ENCODE results near the gene MYRF.

The MYRF gene

DNA sequence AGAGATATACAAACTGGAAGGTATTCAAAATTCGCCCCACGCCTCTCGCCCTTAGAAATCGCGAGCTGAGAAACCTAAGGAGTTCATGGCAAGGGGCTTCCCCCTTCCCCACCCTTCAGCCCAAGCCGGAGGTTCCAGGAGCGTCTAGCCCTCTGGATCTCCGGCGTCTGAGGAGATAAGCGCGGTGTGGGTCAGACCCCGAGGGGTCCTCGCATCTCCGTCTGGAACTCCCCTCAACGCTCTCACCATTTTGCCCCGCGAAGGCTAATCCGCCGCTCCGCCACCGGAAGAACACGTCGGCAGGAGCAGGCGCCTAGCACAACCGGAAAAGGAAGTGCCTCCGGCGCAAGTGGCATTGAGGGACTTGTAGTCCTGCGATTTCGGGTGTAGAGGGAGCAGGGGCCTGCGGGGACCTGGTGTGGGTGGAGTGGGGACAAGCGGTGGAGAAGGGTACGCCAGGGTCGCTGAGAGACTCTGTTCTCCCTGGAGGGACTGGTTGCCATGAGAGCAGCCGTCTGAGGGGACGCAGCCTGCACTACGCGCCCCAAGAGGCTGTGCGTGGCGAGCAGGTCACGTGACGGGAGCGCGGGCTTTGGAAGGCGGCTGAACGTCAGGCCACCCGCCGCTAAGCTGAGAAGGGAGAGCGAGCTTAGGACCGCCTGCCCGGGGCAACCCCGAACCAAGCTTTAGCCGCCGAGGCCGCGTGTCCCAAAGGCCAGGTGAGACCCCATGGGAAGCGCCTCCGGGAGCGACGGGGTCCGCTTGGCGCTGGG lies 40.1 kb downstream of the MYRF start, which contains the start of the genes FEN1 and TMEM258:
Gene FEN1, plus strand, starts transcription at position 602 of the 773 bp plus-strand sequence. CDS start 2,451 bp downstream, outside the sequence.
Gene TMEM258, minus strand, starts transcription at position 290 of the 773 bp plus-strand sequence. Its CDS starts 41 bp downstream, at position 249.
- TF ChIP-seq, protein P1, sequence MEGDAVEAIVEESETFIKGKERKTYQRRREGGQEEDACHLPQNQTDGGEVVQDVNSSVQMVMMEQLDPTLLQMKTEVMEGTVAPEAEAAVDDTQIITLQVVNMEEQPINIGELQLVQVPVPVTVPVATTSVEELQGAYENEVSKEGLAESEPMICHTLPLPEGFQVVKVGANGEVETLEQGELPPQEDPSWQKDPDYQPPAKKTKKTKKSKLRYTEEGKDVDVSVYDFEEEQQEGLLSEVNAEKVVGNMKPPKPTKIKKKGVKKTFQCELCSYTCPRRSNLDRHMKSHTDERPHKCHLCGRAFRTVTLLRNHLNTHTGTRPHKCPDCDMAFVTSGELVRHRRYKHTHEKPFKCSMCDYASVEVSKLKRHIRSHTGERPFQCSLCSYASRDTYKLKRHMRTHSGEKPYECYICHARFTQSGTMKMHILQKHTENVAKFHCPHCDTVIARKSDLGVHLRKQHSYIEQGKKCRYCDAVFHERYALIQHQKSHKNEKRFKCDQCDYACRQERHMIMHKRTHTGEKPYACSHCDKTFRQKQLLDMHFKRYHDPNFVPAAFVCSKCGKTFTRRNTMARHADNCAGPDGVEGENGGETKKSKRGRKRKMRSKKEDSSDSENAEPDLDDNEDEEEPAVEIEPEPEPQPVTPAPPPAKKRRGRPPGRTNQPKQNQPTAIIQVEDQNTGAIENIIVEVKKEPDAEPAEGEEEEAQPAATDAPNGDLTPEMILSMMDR (IDR thresholded peaks at IDR 0.05; ENCODE audit: low read depth, low read length): no peak
- DNase-seq: peak; percentile 85
- H3K9me3 ChIP-seq: no peaks in the 10 kb centered on the region
- H3K27me3 ChIP-seq: no peaks in the 10 kb centered on the region
- H3K4me1 ChIP-seq: no peaks in the 10 kb centered on the region
- H3K4me3 ChIP-seq (ENCODE audit: low read depth, low read length): peak within 1 kb of the TSS; percentile 88
- H3K36me3 ChIP-seq: peaks cover 21% of the 10 kb centered on the region

DNA sequence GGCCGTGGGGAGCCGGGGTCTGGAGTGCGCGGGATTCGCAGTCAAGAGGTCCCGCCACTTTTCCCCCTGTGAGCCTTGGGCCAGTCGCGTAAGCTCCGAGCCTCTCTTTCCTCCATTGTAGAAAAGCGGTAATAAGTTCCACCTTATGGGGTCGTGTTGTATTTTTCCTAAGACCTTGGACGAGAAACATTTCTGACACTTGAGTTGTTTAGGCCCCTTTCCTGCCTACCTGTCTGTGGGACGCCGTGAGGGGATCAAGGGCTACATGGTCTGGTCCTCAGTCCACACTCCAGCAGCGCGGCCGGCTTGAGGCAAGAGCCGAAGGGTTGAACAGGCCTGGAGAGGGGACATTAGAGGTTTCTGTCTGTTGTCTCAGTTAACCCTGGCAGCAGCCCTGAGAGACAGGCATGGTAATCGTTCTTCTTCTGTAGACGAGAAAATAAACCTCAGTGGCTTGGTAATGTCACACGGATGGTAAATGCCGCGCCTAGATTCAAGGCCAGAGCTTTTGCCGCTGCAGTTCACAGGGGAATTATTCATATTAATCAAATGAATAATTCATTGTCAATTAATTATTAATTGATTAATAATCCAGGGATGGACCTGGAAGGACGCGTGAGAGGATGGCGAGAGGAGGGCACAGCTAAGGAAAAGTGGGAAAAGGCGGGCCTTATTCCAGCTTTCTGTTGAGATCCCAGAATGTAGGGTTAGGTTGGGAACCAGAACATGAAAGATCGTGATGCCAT lies 40.8 kb downstream of the MYRF start:
- Histone ChIP-seq H3K36me3 (peaks cover 20% of the 10 kb centered on the region), H3K4me1 (no peaks in the 10 kb centered on the region)
- TF ChIP-seq, protein P1 (IDR thresholded peaks at IDR 0.05; ENCODE audit: low read depth, low read length): no peak

DNA sequence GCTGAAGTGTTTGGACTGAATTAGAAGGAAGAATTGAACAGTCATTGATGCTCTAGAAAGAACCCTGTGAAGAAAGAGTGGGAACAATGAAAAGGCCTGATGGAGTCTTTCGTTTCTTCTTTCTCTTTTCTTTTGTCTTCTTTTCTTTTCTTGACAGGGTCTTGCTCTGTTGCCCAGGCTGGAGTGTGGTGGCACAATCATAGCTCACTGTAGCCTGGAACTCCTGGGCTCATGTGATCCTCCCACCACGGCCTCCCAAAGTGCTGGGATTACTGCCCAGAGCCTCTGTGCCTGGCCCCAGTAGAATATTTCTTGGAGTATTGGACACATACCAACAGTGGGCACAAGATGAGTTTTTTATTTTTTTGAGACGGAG lies 41.4 kb downstream of the MYRF start:
- no peak for DNase-seq
- H3K9me3 ChIP-seq: no peaks in the 10 kb centered on the region
- H3K36me3 ChIP-seq: peaks cover 25% of the 10 kb centered on the region
- no peaks in the 10 kb centered on the region for H3K4me1 ChIP-seq
- H3K4me3 ChIP-seq (ENCODE audit: low read depth, low read length): peak overlapping the region; percentile 88
- H3K27me3 ChIP-seq: no peaks in the 10 kb centered on the region
- TF ChIP-seq, protein P1 (IDR thresholded peaks at IDR 0.05; ENCODE audit: low read depth, low read length): no peak

More for the DNA sequence above, 40.8 kb downstream of the MYRF start:
- no peak for DNase-seq
- peak overlapping the region; percentile 88 for H3K4me3 ChIP-seq (ENCODE audit: low read depth, low read length)
- no peaks in the 10 kb centered on the region for H3K9me3 ChIP-seq
- no peaks in the 10 kb centered on the region for H3K27me3 ChIP-seq

DNA sequence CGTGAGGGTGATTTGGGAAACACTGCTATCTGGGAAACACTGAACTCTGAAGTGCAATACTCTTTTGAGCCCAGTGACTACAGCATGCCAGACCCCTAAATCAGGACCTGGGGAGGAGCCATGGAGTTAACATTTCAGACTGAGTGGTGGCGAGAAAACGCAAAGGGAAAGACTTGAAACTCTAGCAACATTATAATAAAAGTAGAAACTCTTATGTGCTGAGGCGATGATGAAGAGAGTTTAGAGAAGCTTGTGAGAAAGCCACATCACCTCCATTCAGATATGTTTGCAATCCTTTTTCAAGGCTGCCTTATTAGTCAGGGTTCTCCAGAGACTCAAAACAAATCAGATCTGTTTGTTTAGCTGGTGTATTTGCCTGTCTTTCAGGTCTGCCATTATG lies 42.1 kb downstream of the MYRF start:
- Histone ChIP-seq H3K27me3 (no peaks in the 10 kb centered on the region), H3K4me3 (ENCODE audit: low read depth, low read length) (no peak overlapping the region), H3K36me3 (peaks cover 25% of the 10 kb centered on the region), H3K9me3 (no peaks in the 10 kb centered on the region), H3K4me1 (no peaks in the 10 kb centered on the region)
- DNase-seq: no peak
- TF ChIP-seq, protein P1 (IDR thresholded peaks at IDR 0.05; ENCODE audit: low read depth, low read length): no peak

DNA sequence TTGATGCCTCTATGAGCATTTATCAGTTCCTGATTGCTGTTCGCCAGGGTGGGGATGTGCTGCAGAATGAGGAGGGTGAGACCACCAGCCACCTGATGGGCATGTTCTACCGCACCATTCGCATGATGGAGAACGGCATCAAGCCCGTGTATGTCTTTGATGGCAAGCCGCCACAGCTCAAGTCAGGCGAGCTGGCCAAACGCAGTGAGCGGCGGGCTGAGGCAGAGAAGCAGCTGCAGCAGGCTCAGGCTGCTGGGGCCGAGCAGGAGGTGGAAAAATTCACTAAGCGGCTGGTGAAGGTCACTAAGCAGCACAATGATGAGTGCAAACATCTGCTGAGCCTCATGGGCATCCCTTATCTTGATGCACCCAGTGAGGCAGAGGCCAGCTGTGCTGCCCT lies 43.0 kb downstream of the MYRF start:
- Histone ChIP-seq H3K4me1 (no peaks in the 10 kb centered on the region), H3K36me3 (peaks cover 27% of the 10 kb centered on the region), H3K9me3 (no peaks in the 10 kb centered on the region), H3K27me3 (no peaks in the 10 kb centered on the region), H3K4me3 (ENCODE audit: low read depth, low read length) (no peak overlapping the region)
- TF ChIP-seq, protein P1 (IDR thresholded peaks at IDR 0.05; ENCODE audit: low read depth, low read length): no peak
- DNase-seq: no peak
